GM08714 (cell line): ENCODE measurements around the gene RFPL3.

ENCODE experiments used
- H3K4me3 ChIP-seq: fragments of 200-500 bp; sonication (Bioruptor generic); 2 replicates; pipeline ENCODE4 v1.5.1; 2014; ENCODE audit warnings: mild to moderate bottlenecking, low read length, inconsistent platforms
- ZNF274 ChIP-seq: IDR thresholded peaks from 2 replicates; pipeline ENCODE4 v1.6.1; 2012; ENCODE audit warnings: mild to moderate bottlenecking, low read depth, low read length

RFPL3 gene

DNA sequence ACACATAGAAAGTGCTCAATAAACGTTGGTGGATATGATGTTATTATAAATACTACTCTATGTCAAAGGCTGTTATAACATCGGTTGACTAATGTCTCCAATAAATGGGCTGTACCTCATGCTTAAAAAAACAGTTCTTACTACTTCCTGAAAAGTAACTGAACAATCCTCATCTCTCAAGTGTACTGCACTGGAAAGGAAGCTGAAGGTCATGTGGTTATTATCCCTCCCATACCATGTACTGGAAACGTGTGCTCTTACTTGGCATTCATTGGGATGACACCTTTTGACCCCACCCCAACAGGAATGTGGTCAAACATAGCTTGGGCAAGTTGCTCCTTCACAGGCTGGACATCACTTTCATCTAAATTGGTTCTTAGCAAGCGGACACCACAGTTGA lies 43.8 kb downstream of the RFPL3 start:
- no peak overlapping the region for H3K4me3 ChIP-seq
- TF ChIP-seq ZNF274 = no peak

DNA sequence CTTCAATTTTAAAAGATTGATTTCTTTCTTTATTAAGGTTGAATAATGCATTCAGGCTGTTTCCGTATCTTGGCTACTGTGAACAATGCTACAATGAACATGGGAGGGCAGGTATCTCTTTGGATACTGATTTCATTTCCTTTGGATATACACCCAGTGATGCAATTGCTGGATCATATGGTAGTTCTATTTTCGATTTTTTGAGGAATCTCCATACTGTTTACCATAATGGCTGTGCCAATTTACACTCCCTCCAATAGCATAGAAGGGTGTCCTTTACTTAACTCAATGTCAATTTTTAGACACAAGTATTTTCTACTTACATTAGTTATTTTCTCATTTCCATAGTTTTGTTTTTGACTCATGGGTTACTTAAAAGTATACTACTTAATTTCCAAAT lies 46.4 kb downstream of the RFPL3 start:
- no peak for TF ChIP-seq ZNF274
- no peak overlapping the region for H3K4me3 ChIP-seq

DNA sequence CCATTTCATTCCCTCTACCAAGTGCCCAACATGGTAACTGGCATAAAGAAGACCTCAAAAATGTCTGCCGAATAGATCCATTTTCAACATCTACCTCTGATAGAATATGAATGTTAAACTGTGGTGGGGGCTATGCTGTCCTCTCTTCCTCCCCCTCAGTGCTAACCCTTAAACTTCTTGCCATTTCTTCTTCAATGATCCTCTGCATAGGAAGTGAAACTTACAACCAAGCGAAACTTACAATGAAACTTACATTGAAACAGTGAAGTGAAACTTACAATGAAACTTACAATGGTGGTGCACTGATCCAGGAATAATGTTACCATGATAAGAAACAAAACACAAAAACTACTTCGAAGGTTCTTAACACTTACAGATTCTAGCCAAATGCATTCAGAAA lies 49.6 kb downstream of the RFPL3 start:
- no peak for TF ChIP-seq ZNF274
- H3K4me3 ChIP-seq = no peak overlapping the region

DNA sequence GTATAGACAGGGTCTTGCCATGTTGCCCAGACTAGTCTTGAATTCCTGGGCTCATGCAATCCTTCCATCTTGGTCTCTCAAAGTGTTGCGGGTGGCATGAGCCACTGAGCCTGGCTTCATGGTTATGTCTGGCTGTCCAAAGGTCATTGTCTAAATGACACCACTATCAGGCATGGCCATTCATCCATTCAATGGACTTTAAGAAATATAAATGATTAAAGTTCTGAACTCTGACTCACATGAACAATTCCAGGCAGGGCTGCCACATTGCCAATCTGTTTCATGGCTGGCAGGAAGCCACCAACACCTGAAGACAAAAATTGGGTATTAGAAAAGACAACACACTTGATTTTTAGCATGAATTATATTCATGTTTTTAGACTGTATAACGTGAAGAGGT lies 50.3 kb downstream of the RFPL3 start:
- TF ChIP-seq ZNF274 = no peak
- H3K4me3 ChIP-seq = peak overlapping the region; percentile 22; the same call in 1 of the 2 replicates

DNA sequence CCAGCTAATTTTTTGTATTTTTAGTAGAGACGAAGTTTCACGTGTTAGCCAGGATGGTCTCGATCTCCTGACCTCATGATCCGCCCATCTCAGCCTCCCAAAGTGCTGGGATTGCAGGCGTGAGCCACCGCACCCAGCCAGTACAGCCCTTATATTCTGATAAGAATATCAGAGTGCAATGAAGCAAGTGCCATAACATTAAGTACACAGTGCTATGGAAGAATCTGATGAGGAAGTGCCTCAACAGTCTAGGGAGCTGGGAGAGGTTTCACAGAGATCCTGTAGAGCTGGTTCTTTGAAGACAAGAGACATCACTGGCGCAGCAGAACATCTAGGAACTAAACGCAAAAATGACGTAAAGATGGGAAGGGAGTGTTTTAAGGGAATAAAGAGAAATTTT lies 52.3 kb downstream of the RFPL3 start:
- no peak for TF ChIP-seq ZNF274
- H3K4me3 ChIP-seq = no peak overlapping the region

DNA sequence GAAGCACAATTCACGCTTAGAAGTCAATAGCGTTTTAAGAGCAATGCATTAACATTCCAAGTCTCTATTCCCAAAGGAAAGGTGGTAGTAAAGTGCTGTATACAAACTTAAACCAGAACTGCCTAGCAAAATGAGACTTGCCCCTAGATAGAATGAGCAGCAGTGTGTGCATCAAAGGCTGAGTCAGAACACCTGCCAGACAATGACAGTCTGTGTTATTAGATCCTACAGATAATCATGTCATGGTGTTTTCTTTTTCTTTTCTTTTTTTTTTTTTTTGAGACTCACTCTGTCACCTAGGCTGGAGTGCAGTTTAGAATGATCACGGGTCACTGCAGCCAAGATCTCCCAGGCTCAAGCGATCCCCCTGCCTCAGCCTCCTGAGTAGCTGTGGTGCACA lies 52.8 kb downstream of the RFPL3 start:
- TF ChIP-seq ZNF274 = no peak
- H3K4me3 ChIP-seq = peak overlapping the region; percentile 87
